ENCODE results near the gene ZFYVE19. TPM values are rescaled to one million over a fixed set of nuclear protein-coding genes. Genes with fewer than 3 reads are reported as not detected.

Gene ZFYVE19
- total RNA-seq, 1 donor from 2014 or later, result 39.3 TPM

- Mint-ChIP-seq H3K4me3 (ENCODE audit: low read depth) (no peak overlapping the region), H3K4me1 (ENCODE audit: low read depth) (peaks cover 20% of the 10 kb centered on the region), H3K27ac (peak overlapping the region; percentile 15), H3K9me3 (no peaks in the 10 kb centered on the region), H3K36me3 (ENCODE audit: low read depth) (peaks cover 7% of the 10 kb centered on the region), H3K27me3 (ENCODE audit: low read depth) (no peaks in the 10 kb centered on the region)
- no peak for DNase-seq (ENCODE audit: low spot score)
- intact Hi-C loops (cut with micrococcal nuclease), result no loop called here
Observed at GRCh38 chr15:40787344-40787841, 19.5 kb upstream of the ZFYVE19 start.

- DNase-seq (ENCODE audit: low spot score), result no peak
- Mint-ChIP-seq H3K4me1 (ENCODE audit: low read depth) (peaks cover 17% of the 10 kb centered on the region), H3K36me3 (ENCODE audit: low read depth) (peaks cover 7% of the 10 kb centered on the region), H3K4me3 (ENCODE audit: low read depth) (no peak overlapping the region), H3K27ac (peak overlapping the region; percentile 15), H3K27me3 (ENCODE audit: low read depth) (no peaks in the 10 kb centered on the region), H3K9me3 (no peaks in the 10 kb centered on the region)
- intact Hi-C loops (cut with micrococcal nuclease), result no loop called here
Observed at GRCh38 chr15:40787991-40788390, 18.9 kb upstream of the ZFYVE19 start.

DNA sequence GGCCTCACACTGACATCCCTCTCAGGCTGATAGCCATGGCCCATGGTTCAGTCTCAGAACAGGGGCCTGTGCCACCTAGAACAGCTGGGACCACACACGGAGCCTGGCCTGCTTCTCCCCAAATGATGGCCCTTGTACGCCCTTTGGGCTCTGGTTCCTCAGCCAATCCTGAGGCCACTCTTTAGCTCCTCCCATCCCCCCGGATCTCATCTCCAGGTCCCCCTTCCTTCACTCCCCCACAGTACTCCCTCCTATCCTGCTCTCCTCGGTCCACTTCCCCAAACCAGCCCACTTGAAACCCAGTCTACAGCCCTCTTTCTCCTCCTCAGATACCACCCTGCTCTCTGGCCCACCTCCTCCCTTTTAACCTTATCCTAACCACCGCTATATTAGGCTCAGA is 17.8 kb upstream of the ZFYVE19 start:
- intact Hi-C loops (cut with micrococcal nuclease), result no loop called here
- Mint-ChIP-seq H3K27me3 (ENCODE audit: low read depth) (no peaks in the 10 kb centered on the region), H3K4me3 (ENCODE audit: low read depth) (no peak overlapping the region), H3K36me3 (ENCODE audit: low read depth) (peaks cover 10% of the 10 kb centered on the region), H3K4me1 (ENCODE audit: low read depth) (peaks cover 20% of the 10 kb centered on the region), H3K27ac (peak overlapping the region; percentile 9), H3K9me3 (no peaks in the 10 kb centered on the region)
- DNase-seq (ENCODE audit: low spot score), result no peak

DNA sequence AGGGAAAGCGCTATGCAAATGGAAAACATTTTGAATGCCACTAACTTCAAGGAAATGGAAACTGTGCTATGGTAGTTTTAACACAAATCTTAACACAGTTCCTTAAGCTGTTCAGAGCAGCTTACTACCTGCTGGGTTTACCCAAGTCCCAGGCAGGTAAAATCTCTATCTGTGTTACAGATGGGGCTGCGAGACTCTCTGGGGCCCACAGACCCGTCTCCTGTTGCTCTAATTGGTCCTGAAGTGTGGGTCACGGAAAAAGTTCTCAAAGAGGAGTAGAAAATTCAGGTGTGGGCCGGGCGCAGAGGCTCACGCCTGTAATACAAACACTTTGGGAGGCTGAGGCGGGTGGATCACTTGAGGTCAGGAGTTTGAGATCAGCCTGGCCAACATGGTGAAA is 16.9 kb upstream of the ZFYVE19 start:
- no peak overlapping the region for H3K4me3 Mint-ChIP-seq (ENCODE audit: low read depth)
- no peak overlapping the region for H3K27ac Mint-ChIP-seq
- H3K9me3 Mint-ChIP-seq, result no peaks in the 10 kb centered on the region
- H3K4me1 Mint-ChIP-seq (ENCODE audit: low read depth), result peaks cover 20% of the 10 kb centered on the region
- intact Hi-C loops (cut with micrococcal nuclease), result no loop called here
- peaks cover 10% of the 10 kb centered on the region for H3K36me3 Mint-ChIP-seq (ENCODE audit: low read depth)
- DNase-seq (ENCODE audit: low spot score), result no peak
- H3K27me3 Mint-ChIP-seq (ENCODE audit: low read depth), result no peaks in the 10 kb centered on the region

- no peak overlapping the region for H3K27ac Mint-ChIP-seq
- peaks cover 10% of the 10 kb centered on the region for H3K36me3 Mint-ChIP-seq (ENCODE audit: low read depth)
- intact Hi-C loops (cut with micrococcal nuclease), result no loop called here
- no peaks in the 10 kb centered on the region for H3K9me3 Mint-ChIP-seq
- DNase-seq (ENCODE audit: low spot score), result no peak
- H3K4me1 Mint-ChIP-seq (ENCODE audit: low read depth), result peaks cover 20% of the 10 kb centered on the region
- H3K4me3 Mint-ChIP-seq (ENCODE audit: low read depth), result no peak overlapping the region
- no peaks in the 10 kb centered on the region for H3K27me3 Mint-ChIP-seq (ENCODE audit: low read depth)
Observed at GRCh38 chr15:40790718-40791117, 16.2 kb upstream of the ZFYVE19 start.

- peaks cover 10% of the 10 kb centered on the region for H3K36me3 Mint-ChIP-seq (ENCODE audit: low read depth)
- H3K4me1 Mint-ChIP-seq (ENCODE audit: low read depth), result peaks cover 18% of the 10 kb centered on the region
- intact Hi-C loops (cut with micrococcal nuclease), result no loop called here
- no peaks in the 10 kb centered on the region for H3K9me3 Mint-ChIP-seq
- no peak overlapping the region for H3K27ac Mint-ChIP-seq
- no peaks in the 10 kb centered on the region for H3K27me3 Mint-ChIP-seq (ENCODE audit: low read depth)
- H3K4me3 Mint-ChIP-seq (ENCODE audit: low read depth), result no peak overlapping the region
- DNase-seq (ENCODE audit: low spot score), result no peak
Observed at GRCh38 chr15:40792394-40792793, 14.5 kb upstream of the ZFYVE19 start.

DNA sequence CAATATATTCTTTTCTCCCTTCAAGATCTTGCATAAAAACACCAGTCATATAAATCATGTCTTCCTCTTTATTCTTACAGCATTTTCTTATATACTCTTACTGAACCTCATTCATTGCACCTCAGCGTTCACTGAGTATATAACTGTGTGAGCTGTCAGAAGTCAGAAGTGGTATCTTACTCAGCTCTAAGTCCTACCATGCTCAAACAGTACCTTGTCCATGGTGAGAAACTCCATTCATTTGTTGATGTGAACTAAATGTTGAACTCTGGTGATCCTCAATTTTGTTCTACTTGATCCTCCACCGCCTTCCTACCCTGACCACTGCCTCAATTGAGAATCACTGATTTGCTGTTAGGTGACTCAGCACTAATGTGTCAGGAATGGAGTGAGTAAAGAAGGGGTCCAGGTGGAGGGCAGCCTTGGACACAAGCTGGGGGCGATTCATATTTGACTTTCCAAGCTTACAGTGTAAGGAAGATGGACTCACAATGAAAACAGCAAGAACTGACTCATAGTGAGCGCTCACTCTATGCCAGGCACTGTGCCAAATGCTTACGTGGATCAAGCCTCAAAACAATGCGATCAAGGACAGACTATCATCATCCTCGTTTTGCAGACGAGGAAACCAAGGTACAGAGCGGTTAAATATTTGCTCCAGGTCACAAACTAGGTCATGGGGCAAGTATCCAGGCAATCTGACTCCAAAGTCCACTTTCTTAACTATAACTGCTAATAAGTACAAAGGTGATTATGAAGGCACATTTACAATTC is 13.5 kb upstream of the ZFYVE19 start:
- H3K27me3 Mint-ChIP-seq (ENCODE audit: low read depth), result no peaks in the 10 kb centered on the region
- H3K36me3 Mint-ChIP-seq (ENCODE audit: low read depth), result peaks cover 17% of the 10 kb centered on the region
- H3K4me1 Mint-ChIP-seq (ENCODE audit: low read depth), result peaks cover 15% of the 10 kb centered on the region
- H3K9me3 Mint-ChIP-seq, result no peaks in the 10 kb centered on the region
- no peak for DNase-seq (ENCODE audit: low spot score)
- intact Hi-C loops (cut with micrococcal nuclease), result no loop called here
- H3K27ac Mint-ChIP-seq, result peak overlapping the region; percentile 42
- no peak overlapping the region for H3K4me3 Mint-ChIP-seq (ENCODE audit: low read depth)

- DNase-seq (ENCODE audit: low spot score), result no peak
- H3K27ac Mint-ChIP-seq, result no peak overlapping the region
- H3K4me3 Mint-ChIP-seq (ENCODE audit: low read depth), result no peak overlapping the region
- H3K9me3 Mint-ChIP-seq, result no peaks in the 10 kb centered on the region
- peaks cover 16% of the 10 kb centered on the region for H3K4me1 Mint-ChIP-seq (ENCODE audit: low read depth)
- no peaks in the 10 kb centered on the region for H3K27me3 Mint-ChIP-seq (ENCODE audit: low read depth)
- intact Hi-C loops (cut with micrococcal nuclease), result no loop called here
- H3K36me3 Mint-ChIP-seq (ENCODE audit: low read depth), result peaks cover 24% of the 10 kb centered on the region
Observed at GRCh38 chr15:40796041-40796440, 10.8 kb upstream of the ZFYVE19 start.

DNA sequence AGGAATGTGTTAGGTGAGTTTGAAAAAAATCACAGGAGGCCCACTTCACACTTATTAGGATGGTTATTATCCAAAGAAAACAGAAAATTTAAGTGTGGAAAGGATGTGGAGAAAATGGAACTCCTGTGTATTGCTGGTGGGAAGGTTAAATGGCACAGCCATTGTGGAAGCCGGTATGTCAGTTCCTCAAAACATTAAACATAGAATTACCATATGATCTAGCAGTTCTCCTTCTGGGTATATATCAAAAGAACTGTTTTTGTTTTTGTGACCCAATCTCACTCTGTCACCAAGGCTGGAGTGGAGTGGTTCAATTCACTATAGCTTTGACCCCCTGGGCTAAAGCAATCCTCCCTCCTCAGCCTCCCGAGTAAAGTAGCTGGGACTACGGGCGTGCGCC is 10.4 kb upstream of the ZFYVE19 start:
- Mint-ChIP-seq H3K9me3 (no peaks in the 10 kb centered on the region), H3K4me1 (ENCODE audit: low read depth) (peaks cover 16% of the 10 kb centered on the region), H3K36me3 (ENCODE audit: low read depth) (peaks cover 26% of the 10 kb centered on the region), H3K27ac (no peak overlapping the region), H3K4me3 (ENCODE audit: low read depth) (no peak overlapping the region), H3K27me3 (ENCODE audit: low read depth) (no peaks in the 10 kb centered on the region)
- no peak for DNase-seq (ENCODE audit: low spot score)
- intact Hi-C loops (cut with micrococcal nuclease), result no loop called here

- intact Hi-C loops (cut with micrococcal nuclease), result no loop called here
- Mint-ChIP-seq H3K27ac (peak overlapping the region; percentile 1), H3K4me1 (ENCODE audit: low read depth) (peaks cover 14% of the 10 kb centered on the region), H3K36me3 (ENCODE audit: low read depth) (peaks cover 20% of the 10 kb centered on the region), H3K27me3 (ENCODE audit: low read depth) (no peaks in the 10 kb centered on the region), H3K4me3 (ENCODE audit: low read depth) (no peak overlapping the region), H3K9me3 (no peaks in the 10 kb centered on the region)
- no peak for DNase-seq (ENCODE audit: low spot score)
Observed at GRCh38 chr15:40799523-40799922, 7.4 kb upstream of the ZFYVE19 start.

DNA sequence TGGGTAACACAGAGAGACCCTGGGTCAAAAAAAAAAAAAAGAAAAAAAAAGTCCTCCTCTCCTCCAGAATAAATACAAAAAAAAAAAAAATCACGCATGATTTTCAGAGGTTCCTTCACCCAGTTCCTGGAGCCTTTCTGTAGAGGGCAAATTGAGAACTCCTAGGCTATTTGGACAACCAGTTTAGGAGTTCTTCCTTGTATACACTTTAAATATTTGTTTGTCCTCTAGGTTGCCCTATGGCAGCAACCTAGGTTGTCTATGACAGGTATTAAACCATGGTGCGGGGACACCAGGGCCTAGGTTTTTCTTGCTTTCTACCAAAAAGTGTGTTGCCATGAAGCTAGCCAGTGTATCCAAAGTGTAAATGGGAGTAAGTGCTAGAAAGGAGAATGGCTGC is 3.8 kb upstream of the ZFYVE19 start:
- Mint-ChIP-seq H3K27me3 (ENCODE audit: low read depth) (no peaks in the 10 kb centered on the region), H3K4me1 (ENCODE audit: low read depth) (peaks cover 15% of the 10 kb centered on the region), H3K27ac (no peak overlapping the region), H3K4me3 (ENCODE audit: low read depth) (no peak overlapping the region), H3K9me3 (no peaks in the 10 kb centered on the region), H3K36me3 (ENCODE audit: low read depth) (peaks cover 16% of the 10 kb centered on the region)
- intact Hi-C loops (cut with micrococcal nuclease), result no loop called here
- no peak for DNase-seq (ENCODE audit: low spot score)

DNA sequence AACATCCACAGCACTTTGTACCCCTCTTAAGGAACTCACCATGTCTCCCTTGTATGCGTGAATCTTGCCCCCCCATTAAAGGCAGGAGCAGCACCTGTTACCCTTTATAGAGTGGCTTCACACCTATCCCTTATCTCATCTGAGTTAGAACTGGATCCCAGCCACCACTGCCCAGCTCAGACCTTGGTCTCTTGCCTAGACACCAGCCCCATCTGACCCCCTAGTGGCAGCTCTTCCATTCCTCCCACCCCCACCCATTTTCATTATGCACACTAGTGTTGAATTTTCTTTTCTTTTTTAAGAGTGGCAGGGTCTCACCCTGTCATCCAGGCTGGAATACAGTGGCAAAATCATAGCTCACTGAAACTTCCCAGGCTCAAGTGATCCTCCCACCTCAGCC is 3.2 kb upstream of the ZFYVE19 start:
- no peak overlapping the region for H3K27ac Mint-ChIP-seq
- no peaks in the 10 kb centered on the region for H3K27me3 Mint-ChIP-seq (ENCODE audit: low read depth)
- H3K4me3 Mint-ChIP-seq (ENCODE audit: low read depth), result no peak overlapping the region
- peaks cover 17% of the 10 kb centered on the region for H3K4me1 Mint-ChIP-seq (ENCODE audit: low read depth)
- DNase-seq (ENCODE audit: low spot score), result no peak
- intact Hi-C loops (cut with micrococcal nuclease), result no loop called here
- peaks cover 12% of the 10 kb centered on the region for H3K36me3 Mint-ChIP-seq (ENCODE audit: low read depth)
- no peaks in the 10 kb centered on the region for H3K9me3 Mint-ChIP-seq

DNA sequence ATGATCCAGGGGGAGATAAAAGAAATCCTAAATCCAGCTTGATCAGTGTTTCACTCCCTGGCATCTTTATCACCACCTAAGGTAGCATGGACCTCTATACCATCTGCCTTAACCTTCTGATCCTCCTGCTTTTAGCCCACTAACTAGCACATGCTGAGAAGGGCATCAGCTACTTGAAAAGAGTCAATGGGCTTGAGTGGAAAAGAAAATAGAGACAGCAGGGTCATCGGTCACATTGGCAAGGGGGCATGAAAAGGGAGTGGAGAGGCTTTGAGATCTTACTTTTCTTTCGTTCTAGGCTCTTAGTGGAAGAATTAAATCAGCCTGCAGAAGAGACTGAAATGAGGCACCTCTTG is 239 bp upstream of the ZFYVE19 start:
- Mint-ChIP-seq H3K27me3 (ENCODE audit: low read depth) (no peaks in the 10 kb centered on the region), H3K27ac (peak overlapping the region; percentile 98), H3K4me3 (ENCODE audit: low read depth) (peak overlapping the region; percentile 96), H3K36me3 (ENCODE audit: low read depth) (peaks cover 22% of the 10 kb centered on the region), H3K4me1 (ENCODE audit: low read depth) (peaks cover 21% of the 10 kb centered on the region), H3K9me3 (no peaks in the 10 kb centered on the region)
- intact Hi-C loops (cut with micrococcal nuclease), result loop anchor here (1.0 kb wide), 5 partner anchors 38 to 425 kb away; partner anchors contain the start of genes CHP1, RMDN3, SPINT1 and VPS18
- no peak for DNase-seq (ENCODE audit: low spot score)

Data from activated T-helper 2 cell treated with anti-CD3 and anti-CD28 coated beads, Interferon-gamma antibody, Interleukin-2, Interleukin-4, amounts not matched to agents 10 μg/mL and 5 μg/mL and 100 μg/mL, durations not matched to agents 14 hours and 24 hours and 36 hours (primary cell).